Suprapubic skin (tissue), 4 donors: ENCODE measurements around the gene C19orf33.

Experiments
- CTCF ChIP-seq, 2 donors: fragments of 200-600 bp in 1 of 2; fragments of 450-650 bp in 1 of 2; sonication (generic) in 1 of 2; IDR thresholded peaks; one replicate each; pipeline ENCODE4 v1.5.1; 2016 to 2019; ENCODE audit warnings: antibody characterized with exemption in 2 of 2, mild to moderate bottlenecking in 1 of 2, moderate library complexity in 1 of 2
- POLR2A ChIP-seq, 2 donors: fragments of 450-650 bp; IDR thresholded peaks; one replicate each; pipeline ENCODE4 v1.6.1; 2017; ENCODE audit warnings: antibody characterized with exemption in 2 of 2, mild to moderate bottlenecking in 2 of 2, moderate library complexity in 2 of 2
- POLR2AphosphoS5 ChIP-seq, 3 donors: sonication (generic); formaldehyde crosslinking; IDR thresholded peaks; one replicate each; pipeline ENCODE4 v1.6.1; 2017; ENCODE audit warnings: antibody characterized with exemption in 3 of 3

- TF ChIP-seq CTCF (IDR thresholded peaks at IDR 0.05) (no peak), POLR2A (IDR thresholded peaks at IDR 0.05) (no peak), POLR2AphosphoS5 (IDR thresholded peaks at IDR 0.05) (no peak)
These were observed 23.8 kb upstream of the C19orf33 start for GRCh38 chr19:38280030-38280921.
